GM19238 (cell line): ENCODE results near the gene PARD3.
"Not testable (repeated sequence)": the region's sequence is repeated elsewhere in the genome, so short reads cannot be mapped to it uniquely, and the experiment has no call there.

Experiments
- DNase-seq: peaks from one replicate; pipeline ENCODE4 v3.0.0; 2011; ENCODE audit warnings: low spot score; ENCODE audit not compliant: insufficient read length

The PARD3 gene

GRCh38 chr10:34433241-34434076, 381.6 kb downstream of the PARD3 start:
- DNase-seq, result no peak

GRCh38 chr10:34432589-34432988, 382.5 kb downstream of the PARD3 start:
- DNase-seq, result no peak

GRCh38 chr10:34430685-34431084, 384.4 kb downstream of the PARD3 start:
- DNase-seq, result no peak

GRCh38 chr10:34428501-34428900, 386.6 kb downstream of the PARD3 start:
- DNase-seq, result no peak

GRCh38 chr10:34427911-34428216, 387.2 kb downstream of the PARD3 start:
- DNase-seq, result no peak

GRCh38 chr10:34427158-34427910, 387.8 kb downstream of the PARD3 start:
- DNase-seq, result not testable (repeated sequence)

GRCh38 chr10:34426538-34427157, 388.4 kb downstream of the PARD3 start:
- DNase-seq, result not testable (repeated sequence)

- DNase-seq, result no peak
Observed at GRCh38 chr10:34426041-34426440, 389.1 kb downstream of the PARD3 start.

- DNase-seq, result no peak
Observed at GRCh38 chr10:34423673-34424625, 391.1 kb downstream of the PARD3 start.

GRCh38 chr10:34420795-34421194, 394.3 kb downstream of the PARD3 start:
- no peak for DNase-seq

- DNase-seq, result no peak
Observed at GRCh38 chr10:34420273-34420672, 394.8 kb downstream of the PARD3 start.

- DNase-seq, result no peak
Observed at GRCh38 chr10:34415039-34415438, 400.1 kb downstream of the PARD3 start.

GRCh38 chr10:34413756-34414587, 401.1 kb downstream of the PARD3 start:
- DNase-seq, result no peak

- no peak for DNase-seq
Observed at GRCh38 chr10:34413214-34413613, 401.9 kb downstream of the PARD3 start.

GRCh38 chr10:34408956-34409355, 406.1 kb downstream of the PARD3 start:
- no peak for DNase-seq

GRCh38 chr10:34408381-34408780, 406.7 kb downstream of the PARD3 start:
- DNase-seq, result no peak

- DNase-seq, result no peak
Observed at GRCh38 chr10:34407324-34407805, 407.7 kb downstream of the PARD3 start.

GRCh38 chr10:34406463-34407323, 408.4 kb downstream of the PARD3 start:
- DNase-seq, result no peak
